ENCODE results near the gene ERVFRD-1. TPM values are rescaled to one million over a fixed set of nuclear protein-coding genes. Genes with fewer than 3 reads are reported as not detected.

The ERVFRD-1 gene
- total and polyA plus RNA-seq, 2 of the 13 experiments (the other 11 are each of a cell fraction or from before 2014, with no cell fraction given) = not detected

DNA sequence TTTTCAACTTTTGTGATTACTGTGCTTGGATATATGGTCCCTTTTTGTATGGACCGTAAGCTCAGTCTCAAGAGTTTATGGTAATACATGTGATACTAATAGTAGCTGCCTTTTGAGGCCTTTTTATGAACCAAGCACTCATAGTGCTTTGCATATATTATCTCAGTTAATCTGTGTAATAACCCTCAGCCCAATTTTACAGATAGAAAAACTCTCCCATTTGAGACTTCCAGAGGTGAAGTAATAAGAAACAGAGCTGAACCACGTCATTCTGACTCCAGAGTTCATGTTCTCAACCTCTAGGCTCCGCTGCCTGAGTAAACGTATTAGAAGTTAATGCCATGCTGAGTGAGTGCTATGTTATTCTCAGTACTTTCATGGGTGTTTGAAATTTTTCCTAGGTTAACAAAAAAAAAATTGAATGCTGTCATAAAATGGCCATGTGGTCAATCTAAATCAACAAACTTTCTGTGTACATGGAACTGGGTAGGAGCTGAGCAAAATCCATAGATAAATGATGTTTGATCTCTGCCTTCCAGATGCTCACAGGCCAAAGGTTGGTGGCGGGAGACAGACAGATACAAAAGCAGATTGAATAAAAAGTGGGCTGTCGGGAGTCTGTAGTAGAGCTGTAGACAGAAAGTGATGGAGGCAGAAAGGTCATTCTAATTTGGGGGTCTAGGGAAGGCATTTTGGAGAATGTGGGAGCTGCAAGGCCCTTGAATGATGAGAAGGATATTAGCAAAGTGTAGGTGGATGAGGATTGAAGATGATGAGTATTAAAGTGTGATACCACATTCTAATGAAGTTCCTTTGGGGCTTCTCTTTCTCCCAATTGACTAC, 44.8 kb downstream of the ERVFRD-1 start (continued):
- TF ChIP-seq, protein P1, sequence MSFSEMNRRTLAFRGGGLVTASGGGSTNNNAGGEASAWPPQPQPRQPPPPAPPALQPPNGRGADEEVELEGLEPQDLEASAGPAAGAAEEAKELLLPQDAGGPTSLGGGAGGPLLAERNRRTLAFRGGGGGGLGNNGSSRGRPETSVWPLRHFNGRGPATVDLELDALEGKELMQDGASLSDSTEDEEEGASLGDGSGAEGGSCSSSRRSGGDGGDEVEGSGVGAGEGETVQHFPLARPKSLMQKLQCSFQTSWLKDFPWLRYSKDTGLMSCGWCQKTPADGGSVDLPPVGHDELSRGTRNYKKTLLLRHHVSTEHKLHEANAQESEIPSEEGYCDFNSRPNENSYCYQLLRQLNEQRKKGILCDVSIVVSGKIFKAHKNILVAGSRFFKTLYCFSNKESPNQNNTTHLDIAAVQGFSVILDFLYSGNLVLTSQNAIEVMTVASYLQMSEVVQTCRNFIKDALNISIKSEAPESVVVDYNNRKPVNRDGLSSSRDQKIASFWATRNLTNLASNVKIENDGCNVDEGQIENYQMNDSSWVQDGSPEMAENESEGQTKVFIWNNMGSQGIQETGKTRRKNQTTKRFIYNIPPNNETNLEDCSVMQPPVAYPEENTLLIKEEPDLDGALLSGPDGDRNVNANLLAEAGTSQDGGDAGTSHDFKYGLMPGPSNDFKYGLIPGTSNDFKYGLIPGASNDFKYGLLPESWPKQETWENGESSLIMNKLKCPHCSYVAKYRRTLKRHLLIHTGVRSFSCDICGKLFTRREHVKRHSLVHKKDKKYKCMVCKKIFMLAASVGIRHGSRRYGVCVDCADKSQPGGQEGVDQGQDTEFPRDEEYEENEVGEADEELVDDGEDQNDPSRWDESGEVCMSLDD (CRISPR knock-in tag; IDR thresholded peaks at IDR 0.05; ENCODE audit: borderline replicate concordance) = no peak
- peak; percentile 62; the same call in 1 of the 2 replicates for TF ChIP-seq SOX13 (IDR thresholded peaks at IDR 0.05)
- TF ChIP-seq SOX13 (CRISPR knock-in tag; conservative IDR thresholded peaks at IDR 0.05 in 1 of 2, IDR thresholded peaks at IDR 0.05 in 1 of 2) = peak in 1 of 2 experiments; percentile 81; a peak in 1 of 4 replicates
- TF ChIP-seq, protein P2, sequence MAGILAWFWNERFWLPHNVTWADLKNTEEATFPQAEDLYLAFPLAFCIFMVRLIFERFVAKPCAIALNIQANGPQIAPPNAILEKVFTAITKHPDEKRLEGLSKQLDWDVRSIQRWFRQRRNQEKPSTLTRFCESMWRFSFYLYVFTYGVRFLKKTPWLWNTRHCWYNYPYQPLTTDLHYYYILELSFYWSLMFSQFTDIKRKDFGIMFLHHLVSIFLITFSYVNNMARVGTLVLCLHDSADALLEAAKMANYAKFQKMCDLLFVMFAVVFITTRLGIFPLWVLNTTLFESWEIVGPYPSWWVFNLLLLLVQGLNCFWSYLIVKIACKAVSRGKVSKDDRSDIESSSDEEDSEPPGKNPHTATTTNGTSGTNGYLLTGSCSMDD (CRISPR knock-in tag; IDR thresholded peaks at IDR 0.05) = no peak
- no peak for TF ChIP-seq ZFP62 (CRISPR knock-in tag; IDR thresholded peaks at IDR 0.05)
- TF ChIP-seq, protein P3, sequence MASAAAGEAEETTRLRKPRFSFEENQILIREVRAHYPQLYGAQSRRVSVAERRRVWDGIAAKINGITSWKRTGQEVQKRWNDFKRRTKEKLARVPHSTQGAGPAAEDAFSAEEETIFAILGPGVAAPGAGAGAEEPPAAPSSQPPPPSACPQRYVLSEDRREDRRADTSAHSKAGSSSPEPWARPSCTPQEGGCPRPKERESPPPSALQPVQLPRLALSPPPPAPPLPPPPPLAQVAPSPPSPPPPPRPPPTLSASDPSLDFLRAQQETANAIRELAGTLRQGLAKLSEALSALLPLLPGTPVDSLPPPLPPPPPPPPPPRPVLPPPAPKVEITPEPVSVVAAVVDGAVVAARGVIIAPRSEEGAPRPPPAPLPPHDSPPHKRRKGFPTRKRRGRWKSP (CRISPR knock-in tag; IDR thresholded peaks at IDR 0.05) = 0 out of 2 replicates have a peak, but pooled peaks have one; percentile 36
- no peak for TF ChIP-seq FLYWCH1 (CRISPR knock-in tag; IDR thresholded peaks at IDR 0.05)
- TF ChIP-seq, protein P4, sequence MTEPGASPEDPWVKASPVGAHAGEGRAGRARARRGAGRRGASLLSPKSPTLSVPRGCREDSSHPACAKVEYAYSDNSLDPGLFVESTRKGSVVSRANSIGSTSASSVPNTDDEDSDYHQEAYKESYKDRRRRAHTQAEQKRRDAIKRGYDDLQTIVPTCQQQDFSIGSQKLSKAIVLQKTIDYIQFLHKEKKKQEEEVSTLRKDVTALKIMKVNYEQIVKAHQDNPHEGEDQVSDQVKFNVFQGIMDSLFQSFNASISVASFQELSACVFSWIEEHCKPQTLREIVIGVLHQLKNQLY (CRISPR knock-in tag; IDR thresholded peaks at IDR 0.05) = peak; percentile 75; the same call in 1 of the 2 replicates
- peak in 1 of 2 experiments; percentile 84; a peak in 3 of 4 replicates for TF ChIP-seq NR2F1 (CRISPR knock-in tag; IDR thresholded peaks at IDR 0.05)
- peak; percentile 50 to 54; a peak in 3 of 4 replicates for TF ChIP-seq MAFK (conservative IDR thresholded peaks at IDR 0.05 in 1 of 2, IDR thresholded peaks at IDR 0.05 in 1 of 2; ENCODE audit: low read length in 2 of 2)
- TF ChIP-seq, protein P5, sequence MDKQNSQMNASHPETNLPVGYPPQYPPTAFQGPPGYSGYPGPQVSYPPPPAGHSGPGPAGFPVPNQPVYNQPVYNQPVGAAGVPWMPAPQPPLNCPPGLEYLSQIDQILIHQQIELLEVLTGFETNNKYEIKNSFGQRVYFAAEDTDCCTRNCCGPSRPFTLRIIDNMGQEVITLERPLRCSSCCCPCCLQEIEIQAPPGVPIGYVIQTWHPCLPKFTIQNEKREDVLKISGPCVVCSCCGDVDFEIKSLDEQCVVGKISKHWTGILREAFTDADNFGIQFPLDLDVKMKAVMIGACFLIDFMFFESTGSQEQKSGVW (CRISPR knock-in tag; IDR thresholded peaks at IDR 0.05; ENCODE audit: borderline replicate concordance) = no peak
- peak; percentile 53; the same call in 1 of the 2 replicates for TF ChIP-seq ZNF264 (CRISPR knock-in tag; IDR thresholded peaks at IDR 0.05)
- no peak for TF ChIP-seq NFE2L1 (CRISPR knock-in tag; IDR thresholded peaks at IDR 0.05; ENCODE audit: borderline replicate concordance)
- no peak for TF ChIP-seq ZNF562 (CRISPR knock-in tag; IDR thresholded peaks at IDR 0.05; ENCODE audit: borderline replicate concordance)
- no peak for TF ChIP-seq ZNF260 (CRISPR knock-in tag; IDR thresholded peaks at IDR 0.05; ENCODE audit: borderline replicate concordance, low read depth)
- no peak for TF ChIP-seq ZKSCAN1 (IDR thresholded peaks at IDR 0.05; ENCODE audit: low read length)
- TF ChIP-seq, protein P6, sequence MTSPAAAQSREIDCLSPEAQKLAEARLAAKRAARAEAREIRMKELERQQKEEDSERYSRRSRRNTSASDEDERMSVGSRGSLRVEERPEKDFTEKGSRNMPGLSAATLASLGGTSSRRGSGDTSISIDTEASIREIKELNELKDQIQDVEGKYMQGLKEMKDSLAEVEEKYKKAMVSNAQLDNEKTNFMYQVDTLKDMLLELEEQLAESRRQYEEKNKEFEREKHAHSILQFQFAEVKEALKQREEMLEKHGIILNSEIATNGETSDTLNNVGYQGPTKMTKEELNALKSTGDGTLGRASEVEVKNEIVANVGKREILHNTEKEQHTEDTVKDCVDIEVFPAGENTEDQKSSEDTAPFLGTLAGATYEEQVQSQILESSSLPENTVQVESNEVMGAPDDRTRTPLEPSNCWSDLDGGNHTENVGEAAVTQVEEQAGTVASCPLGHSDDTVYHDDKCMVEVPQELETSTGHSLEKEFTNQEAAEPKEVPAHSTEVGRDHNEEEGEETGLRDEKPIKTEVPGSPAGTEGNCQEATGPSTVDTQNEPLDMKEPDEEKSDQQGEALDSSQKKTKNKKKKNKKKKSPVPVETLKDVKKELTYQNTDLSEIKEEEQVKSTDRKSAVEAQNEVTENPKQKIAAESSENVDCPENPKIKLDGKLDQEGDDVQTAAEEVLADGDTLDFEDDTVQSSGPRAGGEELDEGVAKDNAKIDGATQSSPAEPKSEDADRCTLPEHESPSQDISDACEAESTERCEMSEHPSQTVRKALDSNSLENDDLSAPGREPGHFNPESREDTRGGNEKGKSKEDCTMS (CRISPR knock-in tag; conservative IDR thresholded peaks at IDR 0.05) = no peak
- no peak for TF ChIP-seq MTA1 (CRISPR knock-in tag; IDR thresholded peaks at IDR 0.05; ENCODE audit: borderline replicate concordance)
- no peak; the same call in 1 of the 2 replicates for TF ChIP-seq KAT7 (CRISPR knock-in tag; IDR thresholded peaks at IDR 0.05; ENCODE audit: borderline replicate concordance)

All from HepG2 (cell line).